Measurements from ENCODE around the gene SEPTIN10.
"Not testable (repeated sequence)": the region's sequence is repeated elsewhere in the genome, so short reads cannot be mapped to it uniquely, and the experiment has no call there.

DNA sequence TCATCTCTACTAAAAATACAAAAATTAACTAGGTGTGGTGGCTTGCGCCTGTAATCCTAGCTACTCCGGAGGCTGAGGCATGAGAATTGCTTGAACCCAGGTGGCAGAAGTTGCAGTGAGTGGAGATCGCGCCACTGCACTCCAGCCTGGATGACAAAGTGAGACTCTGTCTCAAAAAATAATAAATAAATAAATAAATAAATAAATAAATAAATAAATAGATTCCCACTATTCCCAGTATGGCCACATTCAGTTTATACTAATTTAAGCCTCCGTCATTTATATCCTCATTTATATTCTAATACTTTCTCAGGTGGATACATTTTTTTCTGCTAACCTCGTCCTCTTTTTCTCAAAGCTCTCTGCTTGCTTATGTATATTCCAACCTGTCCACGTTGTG is 14.6 kb upstream of the SEPTIN10 start:
- TF ChIP-seq, protein P1, sequence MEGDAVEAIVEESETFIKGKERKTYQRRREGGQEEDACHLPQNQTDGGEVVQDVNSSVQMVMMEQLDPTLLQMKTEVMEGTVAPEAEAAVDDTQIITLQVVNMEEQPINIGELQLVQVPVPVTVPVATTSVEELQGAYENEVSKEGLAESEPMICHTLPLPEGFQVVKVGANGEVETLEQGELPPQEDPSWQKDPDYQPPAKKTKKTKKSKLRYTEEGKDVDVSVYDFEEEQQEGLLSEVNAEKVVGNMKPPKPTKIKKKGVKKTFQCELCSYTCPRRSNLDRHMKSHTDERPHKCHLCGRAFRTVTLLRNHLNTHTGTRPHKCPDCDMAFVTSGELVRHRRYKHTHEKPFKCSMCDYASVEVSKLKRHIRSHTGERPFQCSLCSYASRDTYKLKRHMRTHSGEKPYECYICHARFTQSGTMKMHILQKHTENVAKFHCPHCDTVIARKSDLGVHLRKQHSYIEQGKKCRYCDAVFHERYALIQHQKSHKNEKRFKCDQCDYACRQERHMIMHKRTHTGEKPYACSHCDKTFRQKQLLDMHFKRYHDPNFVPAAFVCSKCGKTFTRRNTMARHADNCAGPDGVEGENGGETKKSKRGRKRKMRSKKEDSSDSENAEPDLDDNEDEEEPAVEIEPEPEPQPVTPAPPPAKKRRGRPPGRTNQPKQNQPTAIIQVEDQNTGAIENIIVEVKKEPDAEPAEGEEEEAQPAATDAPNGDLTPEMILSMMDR (IDR thresholded peaks at IDR 0.05) = not testable (repeated sequence)
- not testable (repeated sequence) for TF ChIP-seq POLR2A, POLR2AphosphoS5 (IDR thresholded peaks at IDR 0.05)
